PFSK-1 (cell line): ENCODE results near the gene KRTAP10-5.

Experiments
- FOXP2 ChIP-seq: optimal IDR thresholded peaks from 2 replicates; pipeline ENCODE3; 2011; ENCODE audit warnings: borderline replicate concordance, control low read depth, inconsistent platforms; ENCODE audit not compliant: insufficient read depth; ENCODE audit errors: extremely low read length, extremely low read depth
- POLR2AphosphoS5 ChIP-seq: IDR thresholded peaks from 2 replicates; pipeline ENCODE4 v1.6.1; 2012; ENCODE audit warnings: low read depth, mild to moderate bottlenecking, control low read depth, low read length, moderate library complexity
- SIN3A ChIP-seq: IDR thresholded peaks from 2 replicates; pipeline ENCODE4 v1.6.1; 2012; ENCODE audit warnings: mild to moderate bottlenecking, low read length, moderate library complexity, borderline replicate concordance; ENCODE audit not compliant: insufficient read depth
- TAF1 ChIP-seq: IDR thresholded peaks from 2 replicates; pipeline ENCODE4 v1.6.1; 2012; ENCODE audit warnings: low read length, control low read depth, borderline replicate concordance; ENCODE audit not compliant: insufficient read depth
- TF ChIP-seq, protein P1 (sequence below), 2 experiments: IDR thresholded peaks; 2 replicates each; pipeline versions ENCODE4 v1.6.1 to v1.8.0; 2011 to 2012; ENCODE audit warnings: low read depth in 2 of 2, low read length in 2 of 2, control low read depth in 1 of 2, inconsistent platforms in 1 of 2, mild to moderate bottlenecking in 1 of 2, moderate library complexity in 1 of 2; ENCODE audit not compliant: insufficient read depth in 1 of 2

DNA sequence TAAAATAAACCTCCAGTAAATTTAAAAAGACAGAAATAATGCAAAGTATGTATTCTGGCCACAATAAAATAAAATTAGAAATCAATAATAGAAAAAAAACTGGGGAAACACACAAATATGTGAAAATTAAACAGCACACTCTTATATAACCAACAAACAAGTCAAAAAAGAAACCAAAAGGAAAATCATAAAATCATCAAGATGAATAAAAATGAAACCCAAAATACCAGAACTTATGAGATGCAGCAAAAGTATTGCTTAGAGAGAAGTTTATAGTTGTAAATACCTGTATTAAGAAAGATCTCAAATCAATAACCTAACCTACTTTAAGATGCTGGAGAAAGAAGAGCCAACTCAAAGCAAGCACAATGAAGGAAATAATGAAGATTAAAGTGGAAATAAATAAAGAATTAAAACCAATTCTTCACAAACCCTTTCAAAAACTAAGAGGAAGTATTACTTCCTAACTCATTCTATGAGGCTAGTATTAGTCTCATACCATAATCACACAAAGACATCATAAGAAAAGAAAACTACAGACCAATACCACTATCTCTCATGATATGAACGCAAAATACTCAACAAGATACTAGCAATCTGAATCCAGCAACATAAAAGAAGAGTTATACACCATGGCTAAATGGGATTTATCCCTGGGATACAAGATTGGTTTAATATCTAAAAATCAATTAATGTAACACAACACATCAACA, 15.4 kb downstream of the KRTAP10-5 start:
- TF ChIP-seq, protein P1, sequence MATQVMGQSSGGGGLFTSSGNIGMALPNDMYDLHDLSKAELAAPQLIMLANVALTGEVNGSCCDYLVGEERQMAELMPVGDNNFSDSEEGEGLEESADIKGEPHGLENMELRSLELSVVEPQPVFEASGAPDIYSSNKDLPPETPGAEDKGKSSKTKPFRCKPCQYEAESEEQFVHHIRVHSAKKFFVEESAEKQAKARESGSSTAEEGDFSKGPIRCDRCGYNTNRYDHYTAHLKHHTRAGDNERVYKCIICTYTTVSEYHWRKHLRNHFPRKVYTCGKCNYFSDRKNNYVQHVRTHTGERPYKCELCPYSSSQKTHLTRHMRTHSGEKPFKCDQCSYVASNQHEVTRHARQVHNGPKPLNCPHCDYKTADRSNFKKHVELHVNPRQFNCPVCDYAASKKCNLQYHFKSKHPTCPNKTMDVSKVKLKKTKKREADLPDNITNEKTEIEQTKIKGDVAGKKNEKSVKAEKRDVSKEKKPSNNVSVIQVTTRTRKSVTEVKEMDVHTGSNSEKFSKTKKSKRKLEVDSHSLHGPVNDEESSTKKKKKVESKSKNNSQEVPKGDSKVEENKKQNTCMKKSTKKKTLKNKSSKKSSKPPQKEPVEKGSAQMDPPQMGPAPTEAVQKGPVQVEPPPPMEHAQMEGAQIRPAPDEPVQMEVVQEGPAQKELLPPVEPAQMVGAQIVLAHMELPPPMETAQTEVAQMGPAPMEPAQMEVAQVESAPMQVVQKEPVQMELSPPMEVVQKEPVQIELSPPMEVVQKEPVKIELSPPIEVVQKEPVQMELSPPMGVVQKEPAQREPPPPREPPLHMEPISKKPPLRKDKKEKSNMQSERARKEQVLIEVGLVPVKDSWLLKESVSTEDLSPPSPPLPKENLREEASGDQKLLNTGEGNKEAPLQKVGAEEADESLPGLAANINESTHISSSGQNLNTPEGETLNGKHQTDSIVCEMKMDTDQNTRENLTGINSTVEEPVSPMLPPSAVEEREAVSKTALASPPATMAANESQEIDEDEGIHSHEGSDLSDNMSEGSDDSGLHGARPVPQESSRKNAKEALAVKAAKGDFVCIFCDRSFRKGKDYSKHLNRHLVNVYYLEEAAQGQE (IDR thresholded peaks at IDR 0.05; ENCODE audit: insufficient read depth in 1 of 2, low read depth in 2 of 2, low read length in 2 of 2) = no peak
- no peak for TF ChIP-seq POLR2AphosphoS5
- TF ChIP-seq TAF1 = no peak
- TF ChIP-seq SIN3A = no peak
- TF ChIP-seq FOXP2 = no peak
